GM19351 (cell line): ENCODE data around the gene SIL1.
A peak's percentile ranks its signal among the peaks of the same experiment; 100 is the strongest.
"Not testable (repeated sequence)": the region's sequence is repeated elsewhere in the genome, so short reads cannot be mapped to it uniquely, and the experiment has no call there.

Experiments
- ATAC-seq: cut with Tn5 transposase; IDR thresholded peaks from one replicate; pipeline ENCODE4 v1.9.1; 2021; ENCODE audit warnings: mild to moderate bottlenecking, moderate library complexity; ENCODE audit not compliant: unreplicated experiment

Gene SIL1

GRCh38 chr5:138927979-138928378 lies 270.2 kb downstream of the SIL1 start:
- no peak for ATAC-seq

- no peak for ATAC-seq
These were observed 270.6 kb downstream of the SIL1 start for GRCh38 chr5:138927544-138927943.

- ATAC-seq, result no peak
These were observed 271.3 kb downstream of the SIL1 start for GRCh38 chr5:138926688-138927448.

- ATAC-seq, result no peak
These were observed 271.9 kb downstream of the SIL1 start for GRCh38 chr5:138926257-138926656.

GRCh38 chr5:138925090-138925635 lies 273.0 kb downstream of the SIL1 start:
- no peak for ATAC-seq

- ATAC-seq, result peak; percentile 54
These were observed 275.7 kb downstream of the SIL1 start for GRCh38 chr5:138922494-138922893.

GRCh38 chr5:138921362-138921761 lies 276.8 kb downstream of the SIL1 start:
- ATAC-seq, result not testable (repeated sequence)

- ATAC-seq, result no peak
These were observed 278.0 kb downstream of the SIL1 start for GRCh38 chr5:138920181-138920580.

GRCh38 chr5:138918686-138919085 lies 279.5 kb downstream of the SIL1 start:
- no peak for ATAC-seq

GRCh38 chr5:138914338-138914737 lies 283.8 kb downstream of the SIL1 start:
- ATAC-seq, result no peak

GRCh38 chr5:138913773-138914172 lies 284.4 kb downstream of the SIL1 start:
- no peak for ATAC-seq

GRCh38 chr5:138912093-138912492 lies 286.1 kb downstream of the SIL1 start:
- ATAC-seq, result no peak

- no peak for ATAC-seq
These were observed 286.7 kb downstream of the SIL1 start for GRCh38 chr5:138911441-138911840.

GRCh38 chr5:138910546-138911185 lies 287.5 kb downstream of the SIL1 start:
- no peak for ATAC-seq

- no peak for ATAC-seq
These were observed 288.4 kb downstream of the SIL1 start for GRCh38 chr5:138909734-138910133.

GRCh38 chr5:138905541-138905940 lies 292.6 kb downstream of the SIL1 start:
- ATAC-seq, result no peak

- no peak for ATAC-seq
These were observed 294.9 kb downstream of the SIL1 start for GRCh38 chr5:138903130-138903775.

- ATAC-seq, result no peak
These were observed 296.5 kb downstream of the SIL1 start for GRCh38 chr5:138901716-138902115.

- no peak for ATAC-seq
These were observed 297.7 kb downstream of the SIL1 start for GRCh38 chr5:138900281-138900965.

GRCh38 chr5:138898742-138899141 lies 299.4 kb downstream of the SIL1 start:
- no peak for ATAC-seq

- ATAC-seq, result no peak
These were observed 299.9 kb downstream of the SIL1 start for GRCh38 chr5:138898299-138898698.
